HG03095 (cell line): ENCODE results near the gene VPS51.

ENCODE experiments used
- ATAC-seq: cut with Tn5 transposase; IDR thresholded peaks from one replicate; pipeline ENCODE4 v1.9.1; 2021; ENCODE audit warnings: moderate library complexity; ENCODE audit not compliant: unreplicated experiment

The VPS51 gene

GRCh38 chr11:65071907-65072630, 23.9 kb upstream of the VPS51 start:
- ATAC-seq: no peak

- no peak for ATAC-seq
These were observed 23.4 kb upstream of the VPS51 start for GRCh38 chr11:65072631-65072966.

- no peak for ATAC-seq
These were observed 18.6 kb upstream of the VPS51 start for GRCh38 chr11:65077451-65077850.

- no peak for ATAC-seq
These were observed 17.9 kb upstream of the VPS51 start for GRCh38 chr11:65078151-65078550.

- no peak for ATAC-seq
These were observed 17.1 kb upstream of the VPS51 start for GRCh38 chr11:65078786-65079342.

GRCh38 chr11:65083134-65083833, 12.7 kb upstream of the VPS51 start:
- no peak for ATAC-seq

- no peak for ATAC-seq
These were observed 12.0 kb upstream of the VPS51 start, which contains the start of the genes CDCA5 and ZFPL1 for GRCh38 chr11:65083834-65084597. Gene CDCA5, minus strand, starts transcription at chr11:65084040. Its CDS starts 62 bp downstream, at chr11:65083978. Gene ZFPL1, plus strand, starts transcription at chr11:65084222. Its CDS starts 477 bp downstream, at chr11:65084699.

- no peak for ATAC-seq
These were observed 11.2 kb upstream of the VPS51 start for GRCh38 chr11:65084598-65085375.

- no peak for ATAC-seq
These were observed 10.6 kb upstream of the VPS51 start for GRCh38 chr11:65085446-65085845.

- ATAC-seq: no peak
These were observed 9.2 kb upstream of the VPS51 start for GRCh38 chr11:65086809-65087208.

- no peak for ATAC-seq
These were observed 8.8 kb upstream of the VPS51 start for GRCh38 chr11:65087216-65087615.

- no peak for ATAC-seq
These were observed 8.2 kb upstream of the VPS51 start for GRCh38 chr11:65087827-65088226.

- no peak for ATAC-seq
These were observed 6.4 kb upstream of the VPS51 start for GRCh38 chr11:65089621-65090020.

GRCh38 chr11:65090628-65091027, 5.4 kb upstream of the VPS51 start:
- no peak for ATAC-seq

GRCh38 chr11:65095427-65095826, 587 bp upstream of the VPS51 start:
- no peak for ATAC-seq

GRCh38 chr11:65096926-65097325, 912 bp downstream of the VPS51 start:
- ATAC-seq: no peak

GRCh38 chr11:65100674-65101350, 4.8 kb downstream of the VPS51 start:
- ATAC-seq: no peak

- no peak for ATAC-seq
These were observed 6.4 kb downstream of the VPS51 start for GRCh38 chr11:65102142-65103095.

- ATAC-seq: no peak
These were observed 7.5 kb downstream of the VPS51 start for GRCh38 chr11:65103476-65103875.
